ENCODE data around the gene PEMT. TPM values are rescaled to one million over a fixed set of nuclear protein-coding genes. Genes with fewer than 3 reads are reported as not detected.

Gene PEMT
- total and polyA plus RNA-seq, 2 experiments from 2014 or later, result 54.8 to 55.2 TPM

DNA sequence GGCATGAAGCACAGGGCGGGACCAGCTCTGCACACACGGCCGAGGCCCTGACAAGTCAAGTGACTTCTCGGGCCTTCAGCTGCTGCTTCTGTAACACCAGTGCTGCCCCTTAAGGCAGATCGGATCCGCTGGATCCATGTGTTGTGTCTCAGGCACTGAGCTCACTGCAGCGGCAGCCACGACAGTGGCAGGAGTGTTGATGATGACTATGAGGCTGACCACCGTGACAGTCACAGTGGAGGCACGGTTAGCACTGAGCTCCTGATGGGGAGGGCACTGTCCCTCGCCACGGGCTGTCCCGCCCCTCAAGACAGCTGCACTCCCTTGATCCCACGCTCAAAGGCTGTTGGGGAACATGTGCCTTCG is 29.4 kb downstream of the PEMT start:
- no peaks in the 10 kb centered on the region for H3K9me2 ChIP-seq (ENCODE audit: insufficient read depth)
- TF ChIP-seq ZNF331 (CRISPR knock-in tag; IDR thresholded peaks at IDR 0.05; ENCODE audit: low read depth) (no peak), JUNB (IDR thresholded peaks at IDR 0.05; ENCODE audit: unreplicated experiment) (no peak), CREB1 (CRISPR knock-in tag; IDR thresholded peaks at IDR 0.05; ENCODE audit: low read depth) (no peak), EZH2phosphoT487 (IDR thresholded peaks at IDR 0.05; ENCODE audit: unreplicated experiment) (no peak)
- Mint-ChIP-seq H3K27ac (no peak overlapping the region), H3K27me3 (ENCODE audit: insufficient read depth, low read depth, poor library complexity) (peaks cover 2% of the 10 kb centered on the region), H3K4me1 (peaks cover 17% of the 10 kb centered on the region), H3K4me3 (no peak overlapping the region), H3K9me3 (no peaks in the 10 kb centered on the region), H3K36me3 (ENCODE audit: low read depth) (no peaks in the 10 kb centered on the region)
- H3K4me1 ChIP-seq (ENCODE audit: insufficient read depth), result no peaks in the 10 kb centered on the region; the same call in 1 of the 2 replicates
- no peak overlapping the region for H3K4me2 ChIP-seq
- H3F3A ChIP-seq (replicated peaks; ENCODE audit: low read depth), result no peaks in the 10 kb centered on the region
- no peaks in the 10 kb centered on the region; the same call in 1 of the 2 replicates for H4K20me1 ChIP-seq (replicated peaks; ENCODE audit: insufficient read depth)
- H3K79me2 ChIP-seq (replicated peaks; ENCODE audit: insufficient read depth), result no peaks in the 10 kb centered on the region
- DNase-seq (ENCODE audit: low spot score) (no peak), ATAC-seq (no peak)
- no peaks in the 10 kb centered on the region for H3K27me3 ChIP-seq (ENCODE audit: insufficient read depth)
- H2AFZ ChIP-seq, result no peak overlapping the region
- H3K4me3 ChIP-seq, result no peak overlapping the region
- H3K27ac ChIP-seq (ENCODE audit: low read depth), result no peak overlapping the region
- no peaks in the 10 kb centered on the region for H3K36me3 ChIP-seq (ENCODE audit: insufficient read depth)

DNA sequence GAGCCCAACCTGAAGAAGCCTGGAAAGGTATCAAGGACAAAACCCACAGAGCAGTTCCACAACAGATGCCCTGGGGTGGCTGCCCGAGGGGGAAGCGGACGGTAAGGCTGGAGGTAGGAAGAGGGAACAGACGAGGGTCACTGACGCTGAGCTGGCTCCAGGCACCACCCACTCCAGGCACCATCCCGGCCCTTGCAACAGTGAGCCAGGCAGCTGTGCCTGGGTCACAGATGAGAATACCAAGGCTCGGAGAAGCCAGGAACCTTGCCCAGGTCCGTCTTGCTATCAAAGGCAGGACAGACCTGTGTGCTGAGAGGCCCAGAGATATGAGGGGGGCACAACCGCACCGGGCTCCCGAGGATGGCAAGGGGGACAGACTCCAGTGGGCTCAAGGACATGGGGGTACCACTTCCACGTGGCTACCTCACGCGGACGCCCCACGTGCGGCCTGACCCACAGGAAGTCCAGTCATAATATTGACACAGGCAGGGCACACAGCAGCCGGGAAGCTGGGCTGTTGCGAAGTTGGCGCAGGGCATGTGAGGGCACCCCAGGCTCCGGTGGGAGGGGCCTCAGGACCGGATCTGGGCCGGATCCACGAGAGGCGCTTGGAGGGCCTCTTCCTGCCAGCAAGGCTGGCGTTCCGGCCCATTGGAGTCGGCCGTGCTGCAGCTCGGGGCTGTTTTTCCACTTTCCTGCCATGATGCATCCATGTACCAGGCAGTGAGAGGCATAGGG is 29.9 kb downstream of the PEMT start:
- no peak for ATAC-seq
- Histone ChIP-seq H3K9me2 (ENCODE audit: insufficient read depth) (no peaks in the 10 kb centered on the region), H3K4me2 (no peak overlapping the region), H3K4me3 (no peak overlapping the region), H3K4me1 (ENCODE audit: insufficient read depth) (no peaks in the 10 kb centered on the region; the same call in 1 of the 2 replicates), H3K36me3 (ENCODE audit: insufficient read depth) (no peaks in the 10 kb centered on the region), H4K20me1 (replicated peaks; ENCODE audit: insufficient read depth) (no peaks in the 10 kb centered on the region; the same call in 1 of the 2 replicates), H3F3A (replicated peaks; ENCODE audit: low read depth) (no peaks in the 10 kb centered on the region), H3K27me3 (ENCODE audit: insufficient read depth) (no peaks in the 10 kb centered on the region), H2AFZ (no peak overlapping the region), H3K27ac (ENCODE audit: low read depth) (no peak overlapping the region), H3K79me2 (replicated peaks; ENCODE audit: insufficient read depth) (no peaks in the 10 kb centered on the region)
- Mint-ChIP-seq H3K4me3 (no peak overlapping the region), H3K4me1 (peaks cover 17% of the 10 kb centered on the region), H3K27ac (no peak overlapping the region), H3K36me3 (ENCODE audit: low read depth) (no peaks in the 10 kb centered on the region), H3K27me3 (ENCODE audit: insufficient read depth, low read depth, poor library complexity) (peaks cover 5% of the 10 kb centered on the region), H3K9me3 (no peaks in the 10 kb centered on the region)
- no peak for DNase-seq (ENCODE audit: low spot score)
- TF ChIP-seq CREB1 (CRISPR knock-in tag; IDR thresholded peaks at IDR 0.05; ENCODE audit: low read depth) (no peak), POLR2AphosphoS5 (IDR thresholded peaks at IDR 0.05; ENCODE audit: low read depth) (no peak), ZNF114 (CRISPR knock-in tag; IDR thresholded peaks at IDR 0.05) (no peak), NANOG (IDR thresholded peaks at IDR 0.05; ENCODE audit: borderline replicate concordance) (no peak)
- TF ChIP-seq, protein P1, sequence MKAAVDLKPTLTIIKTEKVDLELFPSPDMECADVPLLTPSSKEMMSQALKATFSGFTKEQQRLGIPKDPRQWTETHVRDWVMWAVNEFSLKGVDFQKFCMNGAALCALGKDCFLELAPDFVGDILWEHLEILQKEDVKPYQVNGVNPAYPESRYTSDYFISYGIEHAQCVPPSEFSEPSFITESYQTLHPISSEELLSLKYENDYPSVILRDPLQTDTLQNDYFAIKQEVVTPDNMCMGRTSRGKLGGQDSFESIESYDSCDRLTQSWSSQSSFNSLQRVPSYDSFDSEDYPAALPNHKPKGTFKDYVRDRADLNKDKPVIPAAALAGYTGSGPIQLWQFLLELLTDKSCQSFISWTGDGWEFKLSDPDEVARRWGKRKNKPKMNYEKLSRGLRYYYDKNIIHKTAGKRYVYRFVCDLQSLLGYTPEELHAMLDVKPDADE (IDR thresholded peaks at IDR 0.05), result no peak
- TF ChIP-seq, protein P2, sequence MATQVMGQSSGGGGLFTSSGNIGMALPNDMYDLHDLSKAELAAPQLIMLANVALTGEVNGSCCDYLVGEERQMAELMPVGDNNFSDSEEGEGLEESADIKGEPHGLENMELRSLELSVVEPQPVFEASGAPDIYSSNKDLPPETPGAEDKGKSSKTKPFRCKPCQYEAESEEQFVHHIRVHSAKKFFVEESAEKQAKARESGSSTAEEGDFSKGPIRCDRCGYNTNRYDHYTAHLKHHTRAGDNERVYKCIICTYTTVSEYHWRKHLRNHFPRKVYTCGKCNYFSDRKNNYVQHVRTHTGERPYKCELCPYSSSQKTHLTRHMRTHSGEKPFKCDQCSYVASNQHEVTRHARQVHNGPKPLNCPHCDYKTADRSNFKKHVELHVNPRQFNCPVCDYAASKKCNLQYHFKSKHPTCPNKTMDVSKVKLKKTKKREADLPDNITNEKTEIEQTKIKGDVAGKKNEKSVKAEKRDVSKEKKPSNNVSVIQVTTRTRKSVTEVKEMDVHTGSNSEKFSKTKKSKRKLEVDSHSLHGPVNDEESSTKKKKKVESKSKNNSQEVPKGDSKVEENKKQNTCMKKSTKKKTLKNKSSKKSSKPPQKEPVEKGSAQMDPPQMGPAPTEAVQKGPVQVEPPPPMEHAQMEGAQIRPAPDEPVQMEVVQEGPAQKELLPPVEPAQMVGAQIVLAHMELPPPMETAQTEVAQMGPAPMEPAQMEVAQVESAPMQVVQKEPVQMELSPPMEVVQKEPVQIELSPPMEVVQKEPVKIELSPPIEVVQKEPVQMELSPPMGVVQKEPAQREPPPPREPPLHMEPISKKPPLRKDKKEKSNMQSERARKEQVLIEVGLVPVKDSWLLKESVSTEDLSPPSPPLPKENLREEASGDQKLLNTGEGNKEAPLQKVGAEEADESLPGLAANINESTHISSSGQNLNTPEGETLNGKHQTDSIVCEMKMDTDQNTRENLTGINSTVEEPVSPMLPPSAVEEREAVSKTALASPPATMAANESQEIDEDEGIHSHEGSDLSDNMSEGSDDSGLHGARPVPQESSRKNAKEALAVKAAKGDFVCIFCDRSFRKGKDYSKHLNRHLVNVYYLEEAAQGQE (IDR thresholded peaks at IDR 0.05; ENCODE audit: unreplicated experiment), result no peak
- TF ChIP-seq, protein P3, sequence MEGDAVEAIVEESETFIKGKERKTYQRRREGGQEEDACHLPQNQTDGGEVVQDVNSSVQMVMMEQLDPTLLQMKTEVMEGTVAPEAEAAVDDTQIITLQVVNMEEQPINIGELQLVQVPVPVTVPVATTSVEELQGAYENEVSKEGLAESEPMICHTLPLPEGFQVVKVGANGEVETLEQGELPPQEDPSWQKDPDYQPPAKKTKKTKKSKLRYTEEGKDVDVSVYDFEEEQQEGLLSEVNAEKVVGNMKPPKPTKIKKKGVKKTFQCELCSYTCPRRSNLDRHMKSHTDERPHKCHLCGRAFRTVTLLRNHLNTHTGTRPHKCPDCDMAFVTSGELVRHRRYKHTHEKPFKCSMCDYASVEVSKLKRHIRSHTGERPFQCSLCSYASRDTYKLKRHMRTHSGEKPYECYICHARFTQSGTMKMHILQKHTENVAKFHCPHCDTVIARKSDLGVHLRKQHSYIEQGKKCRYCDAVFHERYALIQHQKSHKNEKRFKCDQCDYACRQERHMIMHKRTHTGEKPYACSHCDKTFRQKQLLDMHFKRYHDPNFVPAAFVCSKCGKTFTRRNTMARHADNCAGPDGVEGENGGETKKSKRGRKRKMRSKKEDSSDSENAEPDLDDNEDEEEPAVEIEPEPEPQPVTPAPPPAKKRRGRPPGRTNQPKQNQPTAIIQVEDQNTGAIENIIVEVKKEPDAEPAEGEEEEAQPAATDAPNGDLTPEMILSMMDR (conservative IDR thresholded peaks at IDR 0.05; ENCODE audit: low read depth in 2 of 2), result no peak
